ENCODE data around the gene RAB29. TPM values are rescaled to one million over a fixed set of nuclear protein-coding genes. Genes with fewer than 3 reads are reported as not detected.

RAB29 gene
- total and polyA plus RNA-seq, 2 experiments from 2014 or later: 6.5 to 7.2 TPM

GRCh38 chr1:205794011-205794730, 18.9 kb upstream of the RAB29 start:
- TF ChIP-seq, protein P1, sequence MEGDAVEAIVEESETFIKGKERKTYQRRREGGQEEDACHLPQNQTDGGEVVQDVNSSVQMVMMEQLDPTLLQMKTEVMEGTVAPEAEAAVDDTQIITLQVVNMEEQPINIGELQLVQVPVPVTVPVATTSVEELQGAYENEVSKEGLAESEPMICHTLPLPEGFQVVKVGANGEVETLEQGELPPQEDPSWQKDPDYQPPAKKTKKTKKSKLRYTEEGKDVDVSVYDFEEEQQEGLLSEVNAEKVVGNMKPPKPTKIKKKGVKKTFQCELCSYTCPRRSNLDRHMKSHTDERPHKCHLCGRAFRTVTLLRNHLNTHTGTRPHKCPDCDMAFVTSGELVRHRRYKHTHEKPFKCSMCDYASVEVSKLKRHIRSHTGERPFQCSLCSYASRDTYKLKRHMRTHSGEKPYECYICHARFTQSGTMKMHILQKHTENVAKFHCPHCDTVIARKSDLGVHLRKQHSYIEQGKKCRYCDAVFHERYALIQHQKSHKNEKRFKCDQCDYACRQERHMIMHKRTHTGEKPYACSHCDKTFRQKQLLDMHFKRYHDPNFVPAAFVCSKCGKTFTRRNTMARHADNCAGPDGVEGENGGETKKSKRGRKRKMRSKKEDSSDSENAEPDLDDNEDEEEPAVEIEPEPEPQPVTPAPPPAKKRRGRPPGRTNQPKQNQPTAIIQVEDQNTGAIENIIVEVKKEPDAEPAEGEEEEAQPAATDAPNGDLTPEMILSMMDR (IDR thresholded peaks at IDR 0.05; ENCODE audit: low read depth, low read length): no peak

GRCh38 chr1:205792961-205793673, 17.8 kb upstream of the RAB29 start:
- no peak for DNase-seq (ENCODE audit: low read depth in 1 of 2, low spot score in 1 of 2)
- Histone ChIP-seq H3K4me1 (ENCODE audit: low read depth) (peaks cover 10% of the 10 kb centered on the region), H3K9me3 (ENCODE audit: low read depth) (no peaks in the 10 kb centered on the region), H3K4me3 (no peak overlapping the region), H3K27me3 (no peaks in the 10 kb centered on the region), H3K27ac (peak overlapping the region; percentile 80), H3K36me3 (peaks cover 60% of the 10 kb centered on the region)
- TF ChIP-seq, protein P1 (IDR thresholded peaks at IDR 0.05; ENCODE audit: low read depth, low read length): no peak

More at GRCh38 chr1:205794011-205794730, 18.9 kb upstream of the RAB29 start:
- H3K4me1 ChIP-seq (ENCODE audit: low read depth): peaks cover 10% of the 10 kb centered on the region
- H3K36me3 ChIP-seq: peaks cover 70% of the 10 kb centered on the region
- H3K4me3 ChIP-seq: no peak overlapping the region
- peak overlapping the region; percentile 80 for H3K27ac ChIP-seq
- H3K9me3 ChIP-seq (ENCODE audit: low read depth): no peaks in the 10 kb centered on the region
- no peaks in the 10 kb centered on the region for H3K27me3 ChIP-seq
- DNase-seq (ENCODE audit: low read depth in 1 of 2, low spot score in 1 of 2): no peak

DNA sequence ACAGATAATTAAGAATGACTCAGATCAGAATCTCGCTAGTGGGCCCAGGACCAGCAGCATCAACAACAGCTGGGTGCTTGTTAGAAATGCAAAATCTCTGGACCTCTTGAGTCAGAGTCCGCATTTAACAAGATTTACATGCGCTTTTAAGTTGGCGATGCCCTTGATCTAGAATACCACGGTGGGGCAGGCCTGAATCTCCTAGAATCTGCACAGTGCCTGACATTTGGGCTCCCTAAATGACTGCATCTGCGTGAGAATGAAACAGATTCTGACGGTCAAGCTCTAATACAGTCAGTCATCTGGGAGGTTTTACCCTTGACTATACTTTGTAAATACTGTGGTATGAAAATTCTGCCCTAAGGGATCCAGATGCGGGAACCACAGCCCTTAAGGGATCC, 17.2 kb upstream of the RAB29 start:
- peaks cover 7% of the 10 kb centered on the region for H3K4me1 ChIP-seq (ENCODE audit: low read depth)
- no peak overlapping the region for H3K4me3 ChIP-seq
- TF ChIP-seq, protein P1 (IDR thresholded peaks at IDR 0.05; ENCODE audit: low read depth, low read length): no peak
- no peaks in the 10 kb centered on the region for H3K9me3 ChIP-seq (ENCODE audit: low read depth)
- H3K27ac ChIP-seq: peak overlapping the region; percentile 80
- no peaks in the 10 kb centered on the region for H3K27me3 ChIP-seq
- peaks cover 58% of the 10 kb centered on the region for H3K36me3 ChIP-seq
- DNase-seq (ENCODE audit: low read depth in 1 of 2, low spot score in 1 of 2): no peak

DNA sequence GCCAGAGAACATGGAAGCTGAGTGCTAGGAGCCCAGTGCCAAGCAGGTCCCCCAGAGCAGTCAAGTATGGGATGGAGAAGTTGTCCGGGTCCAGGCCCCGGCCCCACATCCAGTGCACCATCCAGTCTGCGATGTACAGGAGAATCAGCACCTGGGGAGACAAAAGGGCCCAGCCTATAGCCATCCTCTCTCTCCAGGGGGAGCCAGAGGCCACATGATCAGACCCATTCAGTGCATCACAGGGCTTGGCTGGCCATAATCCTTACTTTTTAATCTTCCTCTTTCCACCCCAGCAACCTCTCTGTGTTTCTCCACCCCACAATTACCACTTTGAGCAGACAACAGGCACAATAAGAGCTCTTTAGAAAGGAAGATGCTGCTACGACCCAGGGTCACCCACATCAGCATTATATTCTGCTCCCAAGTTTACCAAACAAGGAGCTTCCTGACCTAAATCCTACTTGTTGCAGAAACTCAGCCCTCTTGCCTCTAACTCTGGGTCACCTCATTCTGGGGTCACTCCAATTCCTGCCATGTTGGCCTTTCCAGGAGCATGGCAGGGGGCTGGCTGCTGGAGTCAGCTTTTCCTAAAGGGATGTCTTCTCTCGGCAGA, 16.4 kb upstream of the RAB29 start:
- DNase-seq (ENCODE audit: low read depth in 1 of 2, low spot score in 1 of 2): peak; percentile 64 to 70
- no peak overlapping the region for H3K4me3 ChIP-seq
- H3K36me3 ChIP-seq: peaks cover 54% of the 10 kb centered on the region
- H3K9me3 ChIP-seq (ENCODE audit: low read depth): no peaks in the 10 kb centered on the region
- H3K27ac ChIP-seq: peak overlapping the region; percentile 80
- no peaks in the 10 kb centered on the region for H3K4me1 ChIP-seq (ENCODE audit: low read depth)
- H3K27me3 ChIP-seq: no peaks in the 10 kb centered on the region
- TF ChIP-seq, protein P1 (IDR thresholded peaks at IDR 0.05; ENCODE audit: low read depth, low read length): peak; percentile 84

DNA sequence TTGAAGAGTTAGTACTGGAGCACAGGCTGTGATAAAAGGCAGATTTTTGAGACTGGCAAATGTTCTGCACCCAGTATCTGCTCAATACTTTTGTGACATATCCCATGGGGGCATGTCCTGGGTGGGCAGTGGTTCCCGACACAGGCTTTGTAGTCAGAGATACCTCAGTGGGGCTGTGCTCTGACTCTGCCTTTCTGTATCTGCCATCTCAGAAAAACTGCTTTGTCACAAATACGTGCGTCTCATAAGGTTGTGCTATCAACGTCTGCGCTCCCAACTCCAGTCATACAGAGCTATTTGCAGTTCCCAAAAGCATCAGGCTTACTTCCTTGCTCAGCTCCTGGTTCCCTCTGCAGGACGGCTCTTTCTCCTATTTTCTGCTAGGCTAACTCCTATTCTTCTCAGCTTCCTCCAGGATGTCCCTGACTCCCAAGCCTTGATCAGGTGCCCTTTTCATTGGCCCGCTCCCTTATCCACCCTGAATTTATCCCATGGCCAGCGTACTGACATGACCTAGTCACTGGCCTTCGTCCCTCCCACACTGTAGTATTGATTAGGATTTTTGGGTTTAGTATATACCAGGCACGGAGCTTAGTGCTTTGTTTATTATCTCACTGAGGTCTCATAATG, 12.1 kb upstream of the RAB29 start:
- TF ChIP-seq, protein P1 (IDR thresholded peaks at IDR 0.05; ENCODE audit: low read depth, low read length): no peak
- no peak for DNase-seq (ENCODE audit: low read depth in 1 of 2, low spot score in 1 of 2)

More for the DNA sequence above, 12.1 kb upstream of the RAB29 start:
- Histone ChIP-seq H3K27ac (no peak overlapping the region), H3K4me3 (no peak overlapping the region), H3K9me3 (ENCODE audit: low read depth) (no peaks in the 10 kb centered on the region), H3K27me3 (no peaks in the 10 kb centered on the region), H3K36me3 (peaks cover 19% of the 10 kb centered on the region), H3K4me1 (ENCODE audit: low read depth) (no peaks in the 10 kb centered on the region)
